Astrocyte (in vitro differentiated cells and primary cell): ENCODE data around the gene TOMM7. TPM values are rescaled to one million over a fixed set of nuclear protein-coding genes. Genes with fewer than 3 reads are reported as not detected.
A peak's percentile ranks its signal among the peaks of the same experiment; 100 is the strongest.

Experiments
- DNase-seq: peaks from one replicate; pipeline ENCODE4 v3.0.0-alpha.2; 2010; ENCODE audit warnings: low read depth
- FAIRE-seq: peaks from 2 replicates; lab custom pipeline; 2011; peaks lifted over from hg19 to GRCh38; lab: Jason Lieb, UNC
- H2AFZ ChIP-seq: 2 replicates; pipeline ENCODE4 v1.6.0; 2012; ENCODE audit warnings: low read depth, low read length, inconsistent platforms
- H3K27ac ChIP-seq: 2 replicates; pipeline ENCODE4 v1.5.1; 2011; ENCODE audit warnings: low read depth, low read length, inconsistent platforms
- H3K27me3 ChIP-seq: 2 replicates; pipeline ENCODE4 v1.6.0; 2011; ENCODE audit warnings: low read length, inconsistent platforms; ENCODE audit not compliant: insufficient read depth
- H3K36me3 ChIP-seq: 2 replicates; pipeline ENCODE4 v1.5.1; 2011; ENCODE audit warnings: low read length, inconsistent platforms; ENCODE audit not compliant: insufficient read depth
- H3K4me1 ChIP-seq: 2 replicates; pipeline ENCODE4 v1.5.1; 2011; ENCODE audit warnings: low read length, inconsistent platforms; ENCODE audit not compliant: insufficient read depth
- H3K4me2 ChIP-seq: 2 replicates; pipeline ENCODE4 v1.6.0; 2012; ENCODE audit warnings: low read length, inconsistent platforms
- H3K4me3 ChIP-seq: 2 replicates; pipeline ENCODE4 v1.5.1; 2011; ENCODE audit warnings: low read depth, mild to moderate bottlenecking, low read length, inconsistent platforms; ENCODE audit not compliant: insufficient read depth
- H3K79me2 ChIP-seq: 2 replicates; pipeline ENCODE4 v1.6.0; 2012; ENCODE audit warnings: mild to moderate bottlenecking, low read length, inconsistent platforms; ENCODE audit not compliant: insufficient read depth
- H3K9ac ChIP-seq: 2 replicates; pipeline ENCODE4 v1.6.0; 2012; ENCODE audit warnings: mild to moderate bottlenecking, low read length, inconsistent platforms
- H3K9me3 ChIP-seq: 2 replicates; pipeline ENCODE4 v1.5.1; 2012; ENCODE audit warnings: low read depth, mild to moderate bottlenecking, low read length, inconsistent platforms; ENCODE audit not compliant: insufficient read depth
- H4K20me1 ChIP-seq: 2 replicates; pipeline ENCODE4 v1.6.0; 2012; ENCODE audit warnings: low read length, inconsistent platforms; ENCODE audit not compliant: insufficient read depth
- H3K27ac Mint-ChIP-seq: one replicate; pipeline ENCODE4 v1.8.0; 2021; ENCODE audit warnings: mild to moderate bottlenecking, mixed read lengths; ENCODE audit not compliant: unreplicated experiment
- H3K27me3 Mint-ChIP-seq: one replicate; pipeline ENCODE4 v1.8.0; 2021; ENCODE audit warnings: low read depth, mixed read lengths; ENCODE audit not compliant: unreplicated experiment
- H3K36me3 Mint-ChIP-seq: one replicate; pipeline ENCODE4 v1.8.0; 2021; ENCODE audit warnings: low read depth, mixed read lengths; ENCODE audit not compliant: unreplicated experiment
- H3K4me1 Mint-ChIP-seq: one replicate; pipeline ENCODE4 v1.8.0; 2021; ENCODE audit warnings: low read depth, mixed read lengths; ENCODE audit not compliant: unreplicated experiment
- H3K4me3 Mint-ChIP-seq: one replicate; pipeline ENCODE4 v1.8.0; 2021; ENCODE audit warnings: mild to moderate bottlenecking, moderate library complexity, mixed read lengths; ENCODE audit not compliant: unreplicated experiment
- H3K9me3 Mint-ChIP-seq: one replicate; pipeline ENCODE4 v1.8.0; 2021; ENCODE audit warnings: mild to moderate bottlenecking, mixed read lengths; ENCODE audit not compliant: unreplicated experiment
- EZH2 ChIP-seq: IDR thresholded peaks from 2 replicates; pipeline ENCODE4 v1.6.1; 2012; ENCODE audit warnings: mild to moderate bottlenecking, low read length, inconsistent platforms; ENCODE audit not compliant: insufficient read depth
- total RNA-seq: library from RNA; stranded (reverse); gene quantifications from 2 replicates; pipeline ENCODE4 v1.2.1, GENCODE V29; 2021
- TF ChIP-seq, protein P1 (sequence below): IDR thresholded peaks from 2 replicates; pipeline ENCODE4 v1.5.1; 2011; ENCODE audit warnings: low read depth, mild to moderate bottlenecking, inconsistent platforms, low read length, moderate library complexity; ENCODE audit not compliant: insufficient read depth

Gene TOMM7
- total RNA-seq, 1 donor from 2014 or later: 217 TPM

DNA sequence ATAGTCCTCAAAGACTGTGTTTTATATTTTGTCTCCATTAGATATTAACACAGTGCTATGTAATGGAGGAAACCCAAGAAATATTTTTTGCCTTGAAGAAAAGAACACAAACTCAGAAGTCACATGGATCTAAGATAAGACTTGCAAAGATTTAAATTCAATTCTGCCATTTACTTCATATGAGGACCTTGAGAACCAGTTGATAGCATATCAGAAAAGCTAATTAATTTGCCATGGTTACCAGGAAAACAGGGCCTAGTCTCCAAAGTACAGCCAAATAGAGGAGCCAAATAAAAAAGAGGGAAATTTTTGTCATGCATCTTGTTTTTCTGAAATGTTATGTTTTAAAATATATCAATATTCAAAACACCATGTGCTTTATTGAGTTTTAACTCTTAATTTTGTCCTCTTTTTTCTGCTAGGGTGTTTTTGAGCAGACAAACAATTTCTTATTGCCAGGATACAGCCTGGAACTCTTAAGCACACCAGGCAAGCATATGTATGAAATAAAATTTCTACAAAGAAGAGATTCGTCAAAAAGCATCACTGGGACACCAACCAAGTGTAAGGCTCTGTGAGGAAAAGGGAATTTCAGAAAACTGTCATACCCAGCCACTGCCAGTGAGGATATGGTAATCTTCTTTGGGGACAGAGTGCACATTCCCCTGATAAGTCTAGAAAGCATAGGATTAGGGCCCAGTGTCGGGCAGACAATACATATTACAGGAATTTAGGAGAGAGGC, 10.6 kb upstream of the TOMM7 start:
- H3K79me2 ChIP-seq: no peaks in the 10 kb centered on the region
- no peak overlapping the region for H3K27ac ChIP-seq
- H3K4me1 Mint-ChIP-seq: no peaks in the 10 kb centered on the region
- no peaks in the 10 kb centered on the region for H3K27me3 ChIP-seq
- no peak overlapping the region for H3K4me3 Mint-ChIP-seq
- no peaks in the 10 kb centered on the region for H3K36me3 ChIP-seq
- no peak overlapping the region for H3K9ac ChIP-seq
- H3K4me1 ChIP-seq: peaks cover 5% of the 10 kb centered on the region
- no peaks in the 10 kb centered on the region for H3K36me3 Mint-ChIP-seq
- H2AFZ ChIP-seq: no peak overlapping the region
- no peaks in the 10 kb centered on the region for H4K20me1 ChIP-seq
- no peak overlapping the region for H3K27ac Mint-ChIP-seq
- DNase-seq (no peak), FAIRE-seq (peak; percentile 26)
- no peak overlapping the region for H3K4me3 ChIP-seq
- TF ChIP-seq, protein P1, sequence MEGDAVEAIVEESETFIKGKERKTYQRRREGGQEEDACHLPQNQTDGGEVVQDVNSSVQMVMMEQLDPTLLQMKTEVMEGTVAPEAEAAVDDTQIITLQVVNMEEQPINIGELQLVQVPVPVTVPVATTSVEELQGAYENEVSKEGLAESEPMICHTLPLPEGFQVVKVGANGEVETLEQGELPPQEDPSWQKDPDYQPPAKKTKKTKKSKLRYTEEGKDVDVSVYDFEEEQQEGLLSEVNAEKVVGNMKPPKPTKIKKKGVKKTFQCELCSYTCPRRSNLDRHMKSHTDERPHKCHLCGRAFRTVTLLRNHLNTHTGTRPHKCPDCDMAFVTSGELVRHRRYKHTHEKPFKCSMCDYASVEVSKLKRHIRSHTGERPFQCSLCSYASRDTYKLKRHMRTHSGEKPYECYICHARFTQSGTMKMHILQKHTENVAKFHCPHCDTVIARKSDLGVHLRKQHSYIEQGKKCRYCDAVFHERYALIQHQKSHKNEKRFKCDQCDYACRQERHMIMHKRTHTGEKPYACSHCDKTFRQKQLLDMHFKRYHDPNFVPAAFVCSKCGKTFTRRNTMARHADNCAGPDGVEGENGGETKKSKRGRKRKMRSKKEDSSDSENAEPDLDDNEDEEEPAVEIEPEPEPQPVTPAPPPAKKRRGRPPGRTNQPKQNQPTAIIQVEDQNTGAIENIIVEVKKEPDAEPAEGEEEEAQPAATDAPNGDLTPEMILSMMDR: no peak
- no peak for TF ChIP-seq EZH2
- no peaks in the 10 kb centered on the region for H3K9me3 ChIP-seq
- H3K9me3 Mint-ChIP-seq: no peaks in the 10 kb centered on the region
- H3K27me3 Mint-ChIP-seq: no peaks in the 10 kb centered on the region
- H3K4me2 ChIP-seq: no peak overlapping the region

DNA sequence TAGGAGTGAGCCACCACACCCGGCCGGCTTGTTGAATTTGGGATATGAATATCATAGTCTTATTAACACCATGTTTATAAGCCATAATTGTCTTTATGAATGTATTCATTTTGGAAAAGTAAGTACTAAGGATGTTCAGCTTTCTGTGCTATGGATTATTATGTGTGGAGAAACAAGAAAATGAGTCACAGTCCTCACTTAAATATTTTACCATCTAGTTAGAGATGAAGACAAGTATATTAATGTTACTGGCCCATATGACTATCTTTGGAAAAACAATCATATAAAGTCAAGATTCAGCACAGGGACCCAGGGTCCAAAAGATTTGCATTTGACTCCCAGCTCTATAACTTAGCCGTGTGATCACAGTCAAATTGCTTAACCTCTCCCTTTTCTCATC, 9.8 kb upstream of the TOMM7 start:
- Histone ChIP-seq H4K20me1 (no peaks in the 10 kb centered on the region), H3K4me3 (no peak overlapping the region), H3K4me1 (peaks cover 5% of the 10 kb centered on the region), H3K27me3 (no peaks in the 10 kb centered on the region), H2AFZ (no peak overlapping the region), H3K4me2 (no peak overlapping the region), H3K9me3 (no peaks in the 10 kb centered on the region), H3K36me3 (no peaks in the 10 kb centered on the region), H3K9ac (no peak overlapping the region), H3K27ac (no peak overlapping the region), H3K79me2 (no peaks in the 10 kb centered on the region)
- Mint-ChIP-seq H3K9me3 (no peaks in the 10 kb centered on the region), H3K27me3 (no peaks in the 10 kb centered on the region), H3K4me1 (no peaks in the 10 kb centered on the region), H3K36me3 (no peaks in the 10 kb centered on the region), H3K4me3 (no peak overlapping the region), H3K27ac (no peak overlapping the region)
- no peak for FAIRE-seq
- TF ChIP-seq EZH2: no peak
- TF ChIP-seq, protein P1: no peak
- DNase-seq: no peak
